Ovary (tissue), 3 donors: ENCODE data around the gene C5orf52.
"Not testable (repeated sequence)": the region's sequence is repeated elsewhere in the genome, so short reads cannot be mapped to it uniquely, and the experiment has no call there.

ENCODE experiments used
- EP300 ChIP-seq: sonication (generic); formaldehyde crosslinking; IDR thresholded peaks from one replicate; pipeline ENCODE4 v1.6.1; 2017; ENCODE audit warnings: antibody characterized with exemption
- POLR2A ChIP-seq: fragments of 450-650 bp; IDR thresholded peaks from one replicate; pipeline ENCODE4 v1.6.1; 2017; ENCODE audit warnings: antibody characterized with exemption, mild to moderate bottlenecking, moderate library complexity
- TF ChIP-seq, protein P1 (sequence below), 3 donors: fragments of 450-650 bp in 2 of 3; fragments of 200-600 bp in 1 of 3; IDR thresholded peaks; one replicate each; pipeline versions ENCODE4 v1.5.1 to v1.8.0; 2016 to 2022; ENCODE audit warnings: antibody characterized with exemption in 3 of 3, mild to moderate bottlenecking in 1 of 3
- donor health status: DM: no; HTN: no; CAD: no.

- TF ChIP-seq, protein P1, sequence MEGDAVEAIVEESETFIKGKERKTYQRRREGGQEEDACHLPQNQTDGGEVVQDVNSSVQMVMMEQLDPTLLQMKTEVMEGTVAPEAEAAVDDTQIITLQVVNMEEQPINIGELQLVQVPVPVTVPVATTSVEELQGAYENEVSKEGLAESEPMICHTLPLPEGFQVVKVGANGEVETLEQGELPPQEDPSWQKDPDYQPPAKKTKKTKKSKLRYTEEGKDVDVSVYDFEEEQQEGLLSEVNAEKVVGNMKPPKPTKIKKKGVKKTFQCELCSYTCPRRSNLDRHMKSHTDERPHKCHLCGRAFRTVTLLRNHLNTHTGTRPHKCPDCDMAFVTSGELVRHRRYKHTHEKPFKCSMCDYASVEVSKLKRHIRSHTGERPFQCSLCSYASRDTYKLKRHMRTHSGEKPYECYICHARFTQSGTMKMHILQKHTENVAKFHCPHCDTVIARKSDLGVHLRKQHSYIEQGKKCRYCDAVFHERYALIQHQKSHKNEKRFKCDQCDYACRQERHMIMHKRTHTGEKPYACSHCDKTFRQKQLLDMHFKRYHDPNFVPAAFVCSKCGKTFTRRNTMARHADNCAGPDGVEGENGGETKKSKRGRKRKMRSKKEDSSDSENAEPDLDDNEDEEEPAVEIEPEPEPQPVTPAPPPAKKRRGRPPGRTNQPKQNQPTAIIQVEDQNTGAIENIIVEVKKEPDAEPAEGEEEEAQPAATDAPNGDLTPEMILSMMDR (IDR thresholded peaks at IDR 0.05) = not testable (repeated sequence)
- not testable (repeated sequence) for TF ChIP-seq EP300, POLR2A
These were observed 24.8 kb downstream of the C5orf52 start for GRCh38 chr5:157696154-157696553.
